HEK293 (cell line): ENCODE data around the gene SIGLEC10.

Experiments used
- CTCF ChIA-PET: fragments of 350-600 bp; formaldehyde crosslinking; extraction: SDS; loops from one replicate; lab custom pipeline; 2021; ENCODE audit warnings: antibody characterized with exemption; lab: Yijun Ruan, JAX
- POLR2A ChIA-PET: fragments of 300-600 bp; formaldehyde crosslinking; extraction: SDS; loops from one replicate; lab custom pipeline; 2020; ENCODE audit warnings: antibody characterized with exemption, inconsistent platforms; lab: Yijun Ruan, JAX
- H3K27ac ChIP-seq: fragments of 200-500 bp; sonication (Bioruptor generic); 2 replicates; pipeline ENCODE4 v1.5.1; 2014; ENCODE audit warnings: low read depth, low read length, control low read depth, inconsistent platforms; ENCODE audit errors: extremely low read depth
- H3K36me3 ChIP-seq, 2 experiments: fragments of 200-500 bp in 1 of 2; sonication (Bioruptor generic) in 1 of 2; 1 replicate in 1 of 2; 2 replicates in 1 of 2; pipeline ENCODE4 v1.5.1; 2014 to 2017; ENCODE audit warnings: inconsistent platforms in 2 of 2, low read length in 2 of 2; ENCODE audit not compliant: control insufficient read depth in 2 of 2, insufficient read depth in 1 of 2
- H3K4me1 ChIP-seq: fragments of 200-500 bp; sonication (Bioruptor generic); 2 replicates; pipeline ENCODE4 v1.5.1; 2014; ENCODE audit warnings: mild to moderate bottlenecking, low read length, inconsistent platforms; ENCODE audit not compliant: control insufficient read depth, insufficient read depth
- H3K4me3 ChIP-seq: 2 replicates; pipeline ENCODE4 v1.5.1; 2011; ENCODE audit warnings: low read depth, mild to moderate bottlenecking, control low read depth, low read length, moderate library complexity
- H3K9me3 ChIP-seq: fragments of 200-500 bp; sonication (Bioruptor generic); 2 replicates; pipeline ENCODE4 v1.5.1; 2014; ENCODE audit warnings: low read depth, low read length, inconsistent platforms; ENCODE audit not compliant: control insufficient read depth, insufficient read depth
- GLI4 ChIP-seq: fragments of 450-650 bp; formaldehyde crosslinking; IDR thresholded peaks from 2 replicates; pipeline ENCODE4 v1.5.1; 2016; ENCODE audit warnings: missing biosample characterization, missing genetic modification characterization
- SETDB1 ChIP-seq: IDR thresholded peaks from one replicate; pipeline ENCODE4 v1.6.1; 2017; ENCODE audit warnings: mild to moderate bottlenecking, low read length, moderate library complexity, mixed read lengths; ENCODE audit not compliant: insufficient read length
- YY1 ChIP-seq: fragments of 450-650 bp; formaldehyde crosslinking; IDR thresholded peaks from 2 replicates; pipeline ENCODE4 v1.5.1; 2018; ENCODE audit warnings: missing biosample characterization, missing genetic modification characterization
- ZBTB20 ChIP-seq: fragments of 450-650 bp; formaldehyde crosslinking; IDR thresholded peaks from 2 replicates; pipeline ENCODE4 v1.5.1; 2016; ENCODE audit warnings: missing biosample characterization, missing genetic modification characterization
- ZBTB48 ChIP-seq: fragments of 450-650 bp; formaldehyde crosslinking; IDR thresholded peaks from 2 replicates; pipeline ENCODE4 v1.5.1; 2016; ENCODE audit warnings: missing biosample characterization, missing genetic modification characterization
- ZBTB7A ChIP-seq: fragments of 450-650 bp; formaldehyde crosslinking; IDR thresholded peaks from 2 replicates; pipeline ENCODE4 v1.5.1; 2016; ENCODE audit warnings: low read depth, missing biosample characterization, missing genetic modification characterization
- ZEB2 ChIP-seq: fragments of 450-650 bp; formaldehyde crosslinking; IDR thresholded peaks from 2 replicates; pipeline ENCODE4 v1.5.1; 2016; ENCODE audit warnings: missing biosample characterization, missing genetic modification characterization
- ZNF114 ChIP-seq: fragments of 450-650 bp; formaldehyde crosslinking; IDR thresholded peaks from 2 replicates; pipeline ENCODE4 v1.5.0; 2017; ENCODE audit warnings: missing biosample characterization, missing genetic modification characterization
- ZNF274 ChIP-seq, 2 experiments: fragments of 200-500 bp in 1 of 2; fragments of 450-650 bp in 1 of 2; sonication (Bioruptor generic) in 1 of 2; formaldehyde crosslinking in 1 of 2; IDR thresholded peaks; 2 replicates each; pipeline versions ENCODE4 v1.5.1 to v1.6.1; 2014 to 2016; ENCODE audit warnings: borderline replicate concordance in 1 of 2, inconsistent platforms in 1 of 2, low read length in 1 of 2, missing biosample characterization in 1 of 2, missing genetic modification characterization in 1 of 2
- ZNF433 ChIP-seq: fragments of 450-650 bp; formaldehyde crosslinking; IDR thresholded peaks from 2 replicates; pipeline ENCODE4 v1.5.1; 2016; ENCODE audit warnings: missing biosample characterization, missing genetic modification characterization, low read depth
- ZNF510 ChIP-seq: fragments of 450-650 bp; formaldehyde crosslinking; IDR thresholded peaks from 2 replicates; pipeline ENCODE4 v1.5.1; 2018; ENCODE audit warnings: mild to moderate bottlenecking, missing genetic modification characterization, missing biosample characterization; ENCODE audit not compliant: insufficient replicate concordance
- ZNF701 ChIP-seq: fragments of 450-650 bp; formaldehyde crosslinking; IDR thresholded peaks from 2 replicates; pipeline ENCODE4 v1.5.1; 2016; ENCODE audit warnings: missing biosample characterization, missing genetic modification characterization
- TF ChIP-seq, protein P1 (sequence below): fragments of 450-650 bp; formaldehyde crosslinking; IDR thresholded peaks from 2 replicates; pipeline ENCODE4 v1.5.1; 2016; ENCODE audit warnings: missing biosample characterization, missing genetic modification characterization
- TF ChIP-seq, protein P2 (sequence below): fragments of 450-650 bp; formaldehyde crosslinking; IDR thresholded peaks from 2 replicates; pipeline ENCODE4 v1.5.1; 2016; ENCODE audit warnings: missing biosample characterization, missing genetic modification characterization
- TF ChIP-seq, protein P3 (sequence below): fragments of 450-650 bp; formaldehyde crosslinking; IDR thresholded peaks from 2 replicates; pipeline ENCODE4 v1.5.1; 2017; ENCODE audit warnings: missing biosample characterization, missing genetic modification characterization
- TF ChIP-seq, protein P4 (sequence below): fragments of 450-650 bp; formaldehyde crosslinking; IDR thresholded peaks from 2 replicates; pipeline ENCODE4 v1.5.1; 2016; ENCODE audit warnings: missing biosample characterization, missing genetic modification characterization
- TF ChIP-seq, protein P5 (sequence below): fragments of 450-650 bp; formaldehyde crosslinking; IDR thresholded peaks from 2 replicates; pipeline ENCODE4; 2016; ENCODE audit warnings: missing biosample characterization, missing genetic modification characterization
- TF ChIP-seq, protein P6 (sequence below): fragments of 450-650 bp; formaldehyde crosslinking; optimal IDR thresholded peaks from 2 replicates; pipeline ENCODE3; 2016; ENCODE audit warnings: missing biosample characterization, mild to moderate bottlenecking, missing genetic modification characterization
- TF ChIP-seq, protein P7 (sequence below): fragments of 450-650 bp; formaldehyde crosslinking; IDR thresholded peaks from 2 replicates; pipeline ENCODE4 v1.5.1; 2016; ENCODE audit warnings: missing biosample characterization, missing genetic modification characterization

SIGLEC10 gene

DNA sequence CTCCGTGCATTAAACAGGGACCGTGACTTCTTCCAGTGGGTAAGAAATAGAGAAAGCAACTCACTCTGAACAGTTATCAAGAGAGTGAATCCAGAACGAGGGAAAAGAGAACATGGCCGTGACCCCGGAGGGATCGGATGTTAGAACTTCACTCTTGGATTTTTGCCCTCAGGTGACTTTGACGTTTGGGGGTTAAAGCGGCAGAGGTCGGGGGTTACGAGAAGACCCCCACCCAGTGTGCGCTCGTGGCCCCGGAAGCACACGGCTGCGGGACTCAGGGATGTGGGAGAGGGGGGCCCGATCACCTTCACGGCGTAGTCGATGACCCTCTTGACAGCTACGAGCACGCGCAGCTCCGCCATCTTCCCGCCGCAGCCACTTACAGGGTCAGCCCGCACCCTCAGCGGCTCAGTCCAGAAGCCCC is 51.5 kb downstream of the SIGLEC10 start, which contains the start of gene ETFB:
Gene ETFB, minus strand, starts transcription at position 424 of the 424 bp plus-strand sequence. Its CDS starts 62 bp downstream, at position 362.
- Histone ChIP-seq H3K9me3 (no peaks in the 10 kb centered on the region), H3K27ac (peak within 1 kb of the TSS; percentile 85), H3K4me3 (peak within 1 kb of the TSS; percentile 77), H3K36me3 (no peaks in the 10 kb centered on the region; a peak in 1 of 3 replicates), H3K4me1 (peaks cover 10% of the 10 kb centered on the region)
- ChIA-PET POLR2A (interaction anchor here (0.5 to 1.6 kb wide), 6 partner anchors 12 to 205 kb away, joined by 3 to 10 read pairs (median 5); partner anchors contain the start of genes VSIG10L and ZNF175), CTCF (interaction anchor here (0.6 to 1.3 kb wide), 5 partner anchors 16 to 42 kb away, joined by 3 to 6 read pairs (median 5); no protein-coding TSS in a partner anchor)
- peak; percentile 45; the same call in 1 of the 2 replicates for TF ChIP-seq ZBTB7A
- TF ChIP-seq, protein P1, sequence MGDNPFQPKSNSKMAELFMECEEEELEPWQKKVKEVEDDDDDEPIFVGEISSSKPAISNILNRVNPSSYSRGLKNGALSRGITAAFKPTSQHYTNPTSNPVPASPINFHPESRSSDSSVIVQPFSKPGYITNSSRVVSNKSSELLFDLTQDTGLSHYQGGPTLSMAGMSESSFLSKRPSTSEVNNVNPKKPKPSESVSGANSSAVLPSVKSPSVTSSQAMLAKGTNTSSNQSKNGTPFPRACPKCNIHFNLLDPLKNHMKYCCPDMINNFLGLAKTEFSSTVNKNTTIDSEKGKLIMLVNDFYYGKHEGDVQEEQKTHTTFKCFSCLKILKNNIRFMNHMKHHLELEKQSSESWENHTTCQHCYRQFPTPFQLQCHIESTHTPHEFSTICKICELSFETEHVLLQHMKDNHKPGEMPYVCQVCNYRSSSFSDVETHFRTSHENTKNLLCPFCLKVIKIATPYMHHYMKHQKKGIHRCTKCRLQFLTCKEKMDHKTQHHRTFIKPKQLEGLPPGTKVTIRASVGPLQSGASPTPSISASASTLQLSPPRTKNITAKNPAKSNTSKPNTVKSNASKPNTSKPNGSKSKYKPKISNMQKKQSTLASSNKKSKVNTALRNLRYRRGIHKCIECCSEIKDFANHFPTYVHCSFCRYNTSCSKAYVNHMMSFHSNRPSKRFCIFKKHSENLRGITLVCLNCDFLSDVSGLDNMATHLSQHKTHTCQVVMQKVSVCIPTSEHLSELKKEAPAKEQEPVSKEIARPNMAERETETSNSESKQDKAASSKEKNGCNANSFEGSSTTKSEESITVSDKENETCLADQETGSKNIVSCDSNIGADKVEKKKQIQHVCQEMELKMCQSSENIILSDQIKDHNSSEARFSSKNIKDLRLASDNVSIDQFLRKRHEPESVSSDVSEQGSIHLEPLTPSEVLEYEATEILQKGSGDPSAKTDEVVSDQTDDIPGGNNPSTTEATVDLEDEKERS (tag by site-specific recombination), result 0 out of 2 replicates have a peak, but pooled peaks have one; percentile 36
- no peak for TF ChIP-seq ZNF114
- TF ChIP-seq SETDB1, result no peak
- no peak for TF ChIP-seq ZNF274 (IDR thresholded peaks at IDR 0.05; ENCODE audit: low read length)
- TF ChIP-seq ZNF274 (tag by site-specific recombination; IDR thresholded peaks at IDR 0.05; ENCODE audit: borderline replicate concordance), result no peak
- TF ChIP-seq, protein P2, sequence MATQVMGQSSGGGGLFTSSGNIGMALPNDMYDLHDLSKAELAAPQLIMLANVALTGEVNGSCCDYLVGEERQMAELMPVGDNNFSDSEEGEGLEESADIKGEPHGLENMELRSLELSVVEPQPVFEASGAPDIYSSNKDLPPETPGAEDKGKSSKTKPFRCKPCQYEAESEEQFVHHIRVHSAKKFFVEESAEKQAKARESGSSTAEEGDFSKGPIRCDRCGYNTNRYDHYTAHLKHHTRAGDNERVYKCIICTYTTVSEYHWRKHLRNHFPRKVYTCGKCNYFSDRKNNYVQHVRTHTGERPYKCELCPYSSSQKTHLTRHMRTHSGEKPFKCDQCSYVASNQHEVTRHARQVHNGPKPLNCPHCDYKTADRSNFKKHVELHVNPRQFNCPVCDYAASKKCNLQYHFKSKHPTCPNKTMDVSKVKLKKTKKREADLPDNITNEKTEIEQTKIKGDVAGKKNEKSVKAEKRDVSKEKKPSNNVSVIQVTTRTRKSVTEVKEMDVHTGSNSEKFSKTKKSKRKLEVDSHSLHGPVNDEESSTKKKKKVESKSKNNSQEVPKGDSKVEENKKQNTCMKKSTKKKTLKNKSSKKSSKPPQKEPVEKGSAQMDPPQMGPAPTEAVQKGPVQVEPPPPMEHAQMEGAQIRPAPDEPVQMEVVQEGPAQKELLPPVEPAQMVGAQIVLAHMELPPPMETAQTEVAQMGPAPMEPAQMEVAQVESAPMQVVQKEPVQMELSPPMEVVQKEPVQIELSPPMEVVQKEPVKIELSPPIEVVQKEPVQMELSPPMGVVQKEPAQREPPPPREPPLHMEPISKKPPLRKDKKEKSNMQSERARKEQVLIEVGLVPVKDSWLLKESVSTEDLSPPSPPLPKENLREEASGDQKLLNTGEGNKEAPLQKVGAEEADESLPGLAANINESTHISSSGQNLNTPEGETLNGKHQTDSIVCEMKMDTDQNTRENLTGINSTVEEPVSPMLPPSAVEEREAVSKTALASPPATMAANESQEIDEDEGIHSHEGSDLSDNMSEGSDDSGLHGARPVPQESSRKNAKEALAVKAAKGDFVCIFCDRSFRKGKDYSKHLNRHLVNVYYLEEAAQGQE (tag by site-specific recombination), result 0 out of 2 replicates have a peak, but pooled peaks have one; percentile 25
- TF ChIP-seq, protein P3, sequence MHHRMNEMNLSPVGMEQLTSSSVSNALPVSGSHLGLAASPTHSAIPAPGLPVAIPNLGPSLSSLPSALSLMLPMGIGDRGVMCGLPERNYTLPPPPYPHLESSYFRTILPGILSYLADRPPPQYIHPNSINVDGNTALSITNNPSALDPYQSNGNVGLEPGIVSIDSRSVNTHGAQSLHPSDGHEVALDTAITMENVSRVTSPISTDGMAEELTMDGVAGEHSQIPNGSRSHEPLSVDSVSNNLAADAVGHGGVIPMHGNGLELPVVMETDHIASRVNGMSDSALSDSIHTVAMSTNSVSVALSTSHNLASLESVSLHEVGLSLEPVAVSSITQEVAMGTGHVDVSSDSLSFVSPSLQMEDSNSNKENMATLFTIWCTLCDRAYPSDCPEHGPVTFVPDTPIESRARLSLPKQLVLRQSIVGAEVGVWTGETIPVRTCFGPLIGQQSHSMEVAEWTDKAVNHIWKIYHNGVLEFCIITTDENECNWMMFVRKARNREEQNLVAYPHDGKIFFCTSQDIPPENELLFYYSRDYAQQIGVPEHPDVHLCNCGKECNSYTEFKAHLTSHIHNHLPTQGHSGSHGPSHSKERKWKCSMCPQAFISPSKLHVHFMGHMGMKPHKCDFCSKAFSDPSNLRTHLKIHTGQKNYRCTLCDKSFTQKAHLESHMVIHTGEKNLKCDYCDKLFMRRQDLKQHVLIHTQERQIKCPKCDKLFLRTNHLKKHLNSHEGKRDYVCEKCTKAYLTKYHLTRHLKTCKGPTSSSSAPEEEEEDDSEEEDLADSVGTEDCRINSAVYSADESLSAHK (tag by site-specific recombination), result no peak
- TF ChIP-seq ZBTB48 (tag by site-specific recombination), result peak; percentile 33; the same call in 1 of the 2 replicates
- TF ChIP-seq, protein P4, sequence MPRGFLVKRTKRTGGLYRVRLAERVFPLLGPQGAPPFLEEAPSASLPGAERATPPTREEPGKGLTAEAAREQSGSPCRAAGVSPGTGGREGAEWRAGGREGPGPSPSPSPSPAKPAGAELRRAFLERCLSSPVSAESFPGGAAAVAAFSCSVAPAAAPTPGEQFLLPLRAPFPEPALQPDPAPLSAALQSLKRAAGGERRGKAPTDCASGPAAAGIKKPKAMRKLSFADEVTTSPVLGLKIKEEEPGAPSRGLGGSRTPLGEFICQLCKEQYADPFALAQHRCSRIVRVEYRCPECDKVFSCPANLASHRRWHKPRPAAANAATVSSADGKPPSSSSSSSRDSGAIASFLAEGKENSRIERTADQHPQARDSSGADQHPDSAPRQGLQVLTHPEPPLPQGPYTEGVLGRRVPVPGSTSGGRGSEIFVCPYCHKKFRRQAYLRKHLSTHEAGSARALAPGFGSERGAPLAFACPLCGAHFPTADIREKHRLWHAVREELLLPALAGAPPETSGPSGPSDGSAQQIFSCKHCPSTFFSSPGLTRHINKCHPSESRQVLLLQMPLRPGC (tag by site-specific recombination), result 0 out of 2 replicates have a peak, but pooled peaks have one; percentile 18
- TF ChIP-seq, protein P5, sequence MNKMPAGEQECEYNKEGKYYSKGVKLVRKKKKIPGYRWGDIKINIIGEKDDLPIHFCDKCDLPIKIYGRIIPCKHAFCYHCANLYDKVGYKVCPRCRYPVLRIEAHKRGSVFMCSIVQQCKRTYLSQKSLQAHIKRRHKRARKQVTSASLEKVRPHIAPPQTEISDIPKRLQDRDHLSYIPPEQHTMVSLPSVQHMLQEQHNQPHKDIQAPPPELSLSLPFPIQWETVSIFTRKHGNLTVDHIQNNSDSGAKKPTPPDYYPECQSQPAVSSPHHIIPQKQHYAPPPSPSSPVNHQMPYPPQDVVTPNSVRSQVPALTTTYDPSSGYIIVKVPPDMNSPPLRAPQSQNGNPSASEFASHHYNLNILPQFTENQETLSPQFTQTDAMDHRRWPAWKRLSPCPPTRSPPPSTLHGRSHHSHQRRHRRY (tag by site-specific recombination), result no peak
- no peak for TF ChIP-seq ZNF433 (tag by site-specific recombination)
- TF ChIP-seq ZEB2, result no peak
- TF ChIP-seq, protein P6, sequence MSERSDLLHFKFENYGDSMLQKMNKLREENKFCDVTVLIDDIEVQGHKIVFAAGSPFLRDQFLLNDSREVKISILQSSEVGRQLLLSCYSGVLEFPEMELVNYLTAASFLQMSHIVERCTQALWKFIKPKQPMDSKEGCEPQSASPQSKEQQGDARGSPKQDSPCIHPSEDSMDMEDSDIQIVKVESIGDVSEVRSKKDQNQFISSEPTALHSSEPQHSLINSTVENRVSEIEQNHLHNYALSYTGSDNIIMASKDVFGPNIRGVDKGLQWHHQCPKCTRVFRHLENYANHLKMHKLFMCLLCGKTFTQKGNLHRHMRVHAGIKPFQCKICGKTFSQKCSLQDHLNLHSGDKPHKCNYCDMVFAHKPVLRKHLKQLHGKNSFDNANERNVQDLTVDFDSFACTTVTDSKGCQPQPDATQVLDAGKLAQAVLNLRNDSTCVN (tag by site-specific recombination), result peak; percentile 63
- 0 out of 2 replicates have a peak, but pooled peaks have one; percentile 28 for TF ChIP-seq GLI4
- 0 out of 2 replicates have a peak, but pooled peaks have one; percentile 7 for TF ChIP-seq ZBTB20 (tag by site-specific recombination)
- TF ChIP-seq ZNF701 (tag by site-specific recombination), result no peak
- TF ChIP-seq, protein P7, sequence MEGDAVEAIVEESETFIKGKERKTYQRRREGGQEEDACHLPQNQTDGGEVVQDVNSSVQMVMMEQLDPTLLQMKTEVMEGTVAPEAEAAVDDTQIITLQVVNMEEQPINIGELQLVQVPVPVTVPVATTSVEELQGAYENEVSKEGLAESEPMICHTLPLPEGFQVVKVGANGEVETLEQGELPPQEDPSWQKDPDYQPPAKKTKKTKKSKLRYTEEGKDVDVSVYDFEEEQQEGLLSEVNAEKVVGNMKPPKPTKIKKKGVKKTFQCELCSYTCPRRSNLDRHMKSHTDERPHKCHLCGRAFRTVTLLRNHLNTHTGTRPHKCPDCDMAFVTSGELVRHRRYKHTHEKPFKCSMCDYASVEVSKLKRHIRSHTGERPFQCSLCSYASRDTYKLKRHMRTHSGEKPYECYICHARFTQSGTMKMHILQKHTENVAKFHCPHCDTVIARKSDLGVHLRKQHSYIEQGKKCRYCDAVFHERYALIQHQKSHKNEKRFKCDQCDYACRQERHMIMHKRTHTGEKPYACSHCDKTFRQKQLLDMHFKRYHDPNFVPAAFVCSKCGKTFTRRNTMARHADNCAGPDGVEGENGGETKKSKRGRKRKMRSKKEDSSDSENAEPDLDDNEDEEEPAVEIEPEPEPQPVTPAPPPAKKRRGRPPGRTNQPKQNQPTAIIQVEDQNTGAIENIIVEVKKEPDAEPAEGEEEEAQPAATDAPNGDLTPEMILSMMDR, result peak; percentile 3; the same call in 1 of the 2 replicates
- TF ChIP-seq YY1 (tag by site-specific recombination), result peak; percentile 40; the same call in 1 of the 2 replicates
- TF ChIP-seq ZNF510, result no peak
